GM12891 (cell line): ENCODE data around the gene ABHD16A.

ENCODE experiments used
- DNase-seq: peaks from one replicate; pipeline ENCODE4 v3.0.0; 2011; ENCODE audit warnings: low spot score; ENCODE audit not compliant: insufficient read length
- FAIRE-seq: peaks from 2 replicates; lab custom pipeline; 2011; peaks lifted over from hg19 to GRCh38; lab: Jason Lieb, UNC
- PAX5 ChIP-seq: IDR thresholded peaks from 2 replicates; pipeline ENCODE4 v1.6.1; 2011; ENCODE audit warnings: low read length, moderate library complexity, mild to moderate bottlenecking; ENCODE audit not compliant: insufficient read depth, severe bottlenecking
- POLR2A ChIP-seq: IDR thresholded peaks from 2 replicates; pipeline ENCODE4 v1.6.1; 2011; ENCODE audit warnings: low read depth, low read length, control low read depth
- POLR2AphosphoS5 ChIP-seq: IDR thresholded peaks from 2 replicates; pipeline ENCODE4 v1.6.1; 2011; ENCODE audit warnings: low read depth, low read length, control low read depth
- POU2F2 ChIP-seq: IDR thresholded peaks from 2 replicates; pipeline ENCODE4 v1.6.1; 2011; ENCODE audit warnings: low read depth, mild to moderate bottlenecking, control low read depth, low read length, moderate library complexity
- SPI1 ChIP-seq: IDR thresholded peaks from 2 replicates; pipeline ENCODE4 v1.6.1; 2011; ENCODE audit warnings: low read depth, low read length, control low read depth
- TAF1 ChIP-seq: IDR thresholded peaks from 2 replicates; pipeline ENCODE4 v1.6.1; 2011; ENCODE audit warnings: low read depth, low read length, control low read depth

The ABHD16A gene

GRCh38 chr6:31655349-31656237 lies 47.5 kb downstream of the ABHD16A start, which contains the start of gene APOM:
TSS of gene APOM (plus strand) at chr6:31655894. CDS start at chr6:31655967, 73 bp downstream.
- no peak for DNase-seq
- TF ChIP-seq POLR2A (no peak; the same call in 1 of the 2 replicates), POLR2AphosphoS5 (no peak), PAX5 (no peak), TAF1 (no peak), SPI1 (no peak), POU2F2 (no peak)
- no peak for FAIRE-seq

GRCh38 chr6:31654574-31655348 lies 48.4 kb downstream of the ABHD16A start:
- DNase-seq (no peak), FAIRE-seq (no peak)
- TF ChIP-seq PAX5 (no peak), POLR2AphosphoS5 (no peak), POU2F2 (no peak), POLR2A (no peak), SPI1 (no peak), TAF1 (no peak)

DNA sequence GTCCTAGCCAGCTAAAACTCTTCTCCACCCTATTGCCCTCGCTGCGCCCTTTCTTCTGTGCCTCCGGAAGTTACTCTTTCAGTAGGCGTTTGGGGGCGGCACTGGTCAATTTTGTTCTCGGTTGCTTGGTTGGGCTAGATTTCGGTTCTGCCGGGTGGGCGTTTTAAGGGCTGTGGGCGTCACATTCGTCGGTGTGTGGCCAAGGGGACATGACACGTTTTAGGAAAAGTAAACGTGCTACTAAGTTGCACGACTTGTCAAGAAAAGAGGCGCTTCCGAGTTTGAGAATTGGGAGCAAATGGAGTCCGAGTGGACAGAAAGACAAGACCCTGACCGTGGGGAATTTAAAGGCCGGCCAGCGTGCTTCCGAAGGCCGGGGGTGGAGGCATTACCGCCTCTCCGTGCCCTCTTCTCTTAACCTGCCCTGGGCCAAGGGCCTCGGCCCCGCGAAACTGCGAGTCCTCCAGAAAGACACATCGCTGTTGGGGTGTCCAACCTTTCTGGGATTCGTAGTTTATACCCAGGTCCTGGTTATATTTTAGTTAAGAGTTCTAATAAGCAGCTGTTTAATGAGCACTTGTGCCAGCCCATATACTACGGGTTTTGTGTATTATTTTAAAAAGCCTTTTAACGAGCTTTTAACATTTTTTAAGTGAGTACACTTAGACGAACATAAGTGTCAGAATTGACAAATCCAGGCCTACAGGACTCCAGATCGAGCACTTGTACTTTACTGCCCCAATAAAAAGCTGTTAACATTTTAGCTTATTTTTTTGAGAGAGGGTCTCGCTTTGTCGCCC lies 50.0 kb downstream of the ABHD16A start:
- DNase-seq = peak; percentile 83
- no peak for FAIRE-seq
- peak; percentile 20 for TF ChIP-seq POU2F2
- 0 out of 2 replicates have a peak, but pooled peaks have one; percentile 17 for TF ChIP-seq POLR2A
- TF ChIP-seq TAF1 = peak; percentile 59
- TF ChIP-seq POLR2AphosphoS5 = no peak; the same call in 1 of the 2 replicates
- TF ChIP-seq PAX5 = no peak
- TF ChIP-seq SPI1 = 0 out of 2 replicates have a peak, but pooled peaks have one; percentile 9

GRCh38 chr6:31651602-31652191 lies 51.4 kb downstream of the ABHD16A start:
- DNase-seq (no peak), FAIRE-seq (no peak)
- TF ChIP-seq POLR2A = no peak
- TF ChIP-seq POLR2AphosphoS5 = no peak
- TF ChIP-seq SPI1 = no peak
- TF ChIP-seq PAX5 = no peak
- no peak for TF ChIP-seq TAF1
- no peak for TF ChIP-seq POU2F2

- TF ChIP-seq POU2F2 (no peak), SPI1 (no peak), POLR2AphosphoS5 (no peak), PAX5 (no peak), TAF1 (no peak), POLR2A (no peak)
- DNase-seq (no peak), FAIRE-seq (no peak)
These were observed 57.8 kb downstream of the ABHD16A start for GRCh38 chr6:31645325-31645724.

- DNase-seq (no peak), FAIRE-seq (no peak)
- no peak for TF ChIP-seq POLR2AphosphoS5
These were observed 59.2 kb downstream of the ABHD16A start for GRCh38 chr6:31643818-31644454.

GRCh38 chr6:31642798-31643570 lies 60.1 kb downstream of the ABHD16A start:
- no peak for TF ChIP-seq TAF1
- DNase-seq = no peak
- FAIRE-seq = no peak

DNA sequence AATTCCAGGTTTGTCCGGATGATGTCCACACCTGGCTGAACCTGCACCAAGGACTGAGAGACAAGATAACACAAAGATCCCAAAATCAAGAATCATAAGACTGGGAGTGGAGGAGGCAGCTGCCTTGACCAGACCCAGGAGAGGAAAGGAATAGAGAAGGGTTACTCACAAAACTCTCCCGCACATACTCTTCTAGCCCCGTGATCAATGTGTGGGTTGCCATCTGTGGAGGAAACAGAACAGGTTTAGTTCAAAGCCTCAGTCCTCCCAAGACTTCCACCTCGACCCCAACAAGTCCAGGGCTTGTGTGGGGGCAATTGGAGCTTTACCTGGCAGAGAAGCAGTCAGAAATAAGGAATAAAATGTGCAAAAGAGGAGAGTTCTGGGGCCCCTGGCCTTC lies 61.8 kb downstream of the ABHD16A start:
- FAIRE-seq (no peak), DNase-seq (no peak)
- TF ChIP-seq POLR2AphosphoS5 = no peak
- no peak for TF ChIP-seq SPI1
- TF ChIP-seq POLR2A = no peak
- TF ChIP-seq POU2F2 = no peak
- no peak for TF ChIP-seq TAF1
- TF ChIP-seq PAX5 = no peak
